ENCODE measurements around the gene GLMP.

Gene GLMP

GRCh38 chr1:156285437-156285836, 10.0 kb downstream of the GLMP start:
- no peak for DNase-seq (ENCODE audit: low read depth)

DNA sequence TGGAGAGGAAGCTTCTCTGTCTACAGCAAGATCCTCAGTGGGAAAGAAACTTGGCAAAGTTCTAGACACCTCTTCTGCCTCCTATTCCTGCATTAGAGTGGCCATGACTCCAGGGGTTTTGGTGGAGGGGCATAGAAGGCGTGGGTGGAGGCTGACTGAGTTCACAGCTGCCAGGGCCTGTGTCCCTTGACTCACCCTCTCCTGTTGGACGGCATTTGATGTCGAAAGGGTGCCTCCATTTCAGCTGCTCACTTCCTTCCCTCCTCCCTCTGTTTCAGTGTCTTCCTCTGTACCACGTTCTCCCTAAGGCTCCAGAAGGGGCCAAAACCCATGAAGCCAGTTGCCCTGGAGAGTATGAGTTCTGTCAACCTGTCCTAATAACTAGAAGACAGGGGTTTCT, 10.7 kb downstream of the GLMP start:
- no peak for DNase-seq (ENCODE audit: low read depth)

- no peak for DNase-seq (ENCODE audit: low read depth)
Measured at GRCh38 chr1:156284112-156284511, 11.4 kb downstream of the GLMP start, which contains the start of gene TMEM79. TMEM79 (plus strand) TSS chr1:156284325; CDS start chr1:156285227, 902 bp downstream.

GRCh38 chr1:156283521-156283920, 12.0 kb downstream of the GLMP start:
- no peak for DNase-seq (ENCODE audit: low read depth)

GRCh38 chr1:156282479-156283222, 12.8 kb downstream of the GLMP start, which contains the start of gene SMG5:
SMG5 (minus strand) TSS chr1:156282825; CDS start chr1:156282680, 145 bp downstream.
- DNase-seq (ENCODE audit: low read depth), result peak; percentile 98

GRCh38 chr1:156281693-156282478, 13.6 kb downstream of the GLMP start:
- no peak for DNase-seq (ENCODE audit: low read depth)

DNA sequence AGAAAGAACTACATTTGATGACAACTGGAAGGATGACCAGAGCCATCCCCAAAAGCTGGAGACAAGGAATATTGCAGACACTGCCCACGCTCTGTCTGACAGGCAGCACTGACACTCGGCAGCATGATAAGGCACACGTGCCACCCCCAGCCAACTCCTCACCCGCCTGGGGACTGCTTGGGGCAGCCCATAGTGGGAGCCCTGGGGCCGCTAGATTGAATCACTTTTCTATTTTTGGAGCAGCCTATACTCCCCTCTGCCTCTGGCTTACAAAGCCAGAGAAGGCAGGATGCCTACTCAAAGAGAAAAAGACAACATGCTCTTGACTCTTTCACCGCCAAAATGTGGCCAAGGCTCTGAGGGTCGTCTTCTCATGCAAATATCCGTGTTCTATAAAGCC, 14.2 kb downstream of the GLMP start:
- peak; percentile 56 for DNase-seq (ENCODE audit: low read depth)

- no peak for DNase-seq (ENCODE audit: low read depth)
Measured at GRCh38 chr1:156279837-156280236, 15.6 kb downstream of the GLMP start.

GRCh38 chr1:156276966-156277381, 18.5 kb downstream of the GLMP start:
- no peak for DNase-seq (ENCODE audit: low read depth)

GRCh38 chr1:156276532-156276931, 18.9 kb downstream of the GLMP start:
- no peak for DNase-seq (ENCODE audit: low read depth)

- no peak for DNase-seq (ENCODE audit: low read depth)
Measured at GRCh38 chr1:156270314-156270713, 25.2 kb downstream of the GLMP start.

GRCh38 chr1:156268336-156268735, 27.1 kb downstream of the GLMP start:
- no peak for DNase-seq (ENCODE audit: low read depth)

- DNase-seq (ENCODE audit: low read depth), result no peak
Measured at GRCh38 chr1:156266051-156266450, 29.4 kb downstream of the GLMP start.

- DNase-seq (ENCODE audit: low read depth), result no peak
Measured at GRCh38 chr1:156263288-156263655, 32.2 kb downstream of the GLMP start.

DNA sequence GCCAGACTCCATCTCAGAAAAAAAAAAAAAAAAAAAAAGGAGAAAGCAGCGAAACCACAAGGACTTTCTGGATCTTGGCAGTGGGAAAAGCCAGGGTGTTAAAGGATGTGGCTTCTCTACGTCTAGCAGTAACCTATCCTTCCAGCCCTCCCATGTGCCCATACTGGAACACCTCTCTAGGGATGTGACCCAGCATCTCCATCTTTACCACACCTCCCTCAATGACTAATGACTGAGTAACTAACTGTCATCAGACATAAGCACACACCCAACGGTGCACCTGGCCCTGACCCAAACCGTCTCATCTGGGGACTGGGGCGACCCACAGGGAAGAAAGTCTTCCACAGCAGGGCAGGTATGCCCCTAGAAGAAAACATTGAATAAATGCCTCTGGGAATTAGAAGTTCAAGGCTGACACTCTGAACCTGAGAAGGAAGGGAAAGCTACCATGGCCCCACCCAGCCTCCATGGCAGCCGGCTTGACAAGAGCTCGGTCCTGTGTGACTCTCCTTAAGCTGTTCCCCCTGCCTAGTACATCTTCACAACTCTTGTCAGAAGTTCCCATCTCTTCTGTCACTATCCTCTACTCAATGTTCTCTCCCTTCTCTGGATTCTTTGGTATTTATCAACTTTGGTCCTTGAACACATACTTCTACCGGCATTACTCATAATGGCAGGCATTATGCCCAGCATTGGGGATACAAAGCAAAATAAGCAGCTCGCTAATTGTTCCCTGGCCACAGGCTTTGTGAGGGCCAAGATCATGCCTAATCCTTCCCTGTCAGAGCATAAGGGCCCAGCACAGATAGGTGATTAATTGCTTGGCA, 32.8 kb downstream of the GLMP start:
- peak; percentile 80 for DNase-seq (ENCODE audit: low read depth)

- no peak for DNase-seq (ENCODE audit: low read depth)
Measured at GRCh38 chr1:156260896-156261295, 34.6 kb downstream of the GLMP start.

DNA sequence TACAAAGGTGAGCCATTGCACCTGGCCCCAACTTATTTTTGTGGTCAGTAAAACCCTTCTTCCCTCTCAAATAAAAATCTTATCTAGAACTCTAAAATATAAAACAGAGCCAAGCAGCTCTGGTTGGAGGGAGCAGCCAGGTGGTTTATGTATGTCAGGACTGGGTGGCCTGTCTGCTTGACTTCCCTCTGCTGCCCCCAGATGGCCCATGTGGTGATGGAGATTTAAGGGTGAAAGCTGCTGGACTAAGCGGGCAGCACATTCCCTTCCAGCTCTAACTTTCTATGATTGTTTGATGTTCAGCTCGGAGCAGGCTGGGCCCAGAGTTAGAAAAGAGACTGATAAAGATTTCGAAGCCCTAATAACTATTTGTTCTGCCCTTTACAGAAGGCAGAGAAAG, 35.7 kb downstream of the GLMP start:
- DNase-seq (ENCODE audit: low read depth), result no peak

DNA sequence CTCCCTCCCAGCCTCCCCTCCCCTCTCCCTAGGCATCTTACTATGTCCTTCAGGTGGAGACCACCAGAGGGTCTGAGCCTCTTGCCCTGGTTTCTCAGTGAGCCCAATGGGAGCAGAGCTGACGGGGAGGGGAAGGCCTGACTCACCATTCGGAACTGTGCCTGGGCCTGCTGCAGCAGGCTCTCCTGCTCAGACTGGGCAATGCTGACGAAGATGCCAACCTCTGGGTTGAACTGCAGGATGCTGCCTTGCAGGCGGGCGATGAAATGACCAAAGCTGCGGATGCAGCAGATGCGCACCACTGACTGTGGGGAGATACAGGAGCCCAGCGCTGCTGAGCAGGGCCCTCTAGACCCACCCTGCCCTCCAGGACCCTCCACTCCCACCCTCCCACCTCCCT, 36.6 kb downstream of the GLMP start:
- no peak for DNase-seq (ENCODE audit: low read depth)

- no peak for DNase-seq (ENCODE audit: low read depth)
Measured at GRCh38 chr1:156257711-156258110, 37.8 kb downstream of the GLMP start.

- DNase-seq (ENCODE audit: low read depth), result no peak
Measured at GRCh38 chr1:156253634-156254033, 41.8 kb downstream of the GLMP start.

DNA sequence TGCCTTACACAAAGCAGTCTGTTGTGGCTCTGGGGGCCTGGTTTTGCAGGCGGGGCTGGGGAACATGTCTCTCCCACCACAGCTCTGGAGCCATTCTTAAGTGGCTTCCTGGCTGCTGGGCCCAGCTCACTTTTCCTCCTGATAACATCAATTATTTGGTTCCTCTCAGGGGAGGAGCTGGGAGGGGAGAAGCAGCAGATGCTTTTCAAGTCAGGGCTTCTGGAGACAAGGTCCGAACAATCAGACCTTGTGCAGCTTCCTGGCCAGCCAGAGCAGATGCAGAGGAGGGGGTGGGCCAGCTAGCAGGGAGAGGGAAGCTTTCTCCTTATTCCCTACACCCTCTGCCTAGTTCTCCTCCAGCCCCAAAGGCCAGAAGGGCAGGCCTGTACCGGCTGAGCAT, 44.0 kb downstream of the GLMP start:
- DNase-seq (ENCODE audit: low read depth), result no peak

DNA sequence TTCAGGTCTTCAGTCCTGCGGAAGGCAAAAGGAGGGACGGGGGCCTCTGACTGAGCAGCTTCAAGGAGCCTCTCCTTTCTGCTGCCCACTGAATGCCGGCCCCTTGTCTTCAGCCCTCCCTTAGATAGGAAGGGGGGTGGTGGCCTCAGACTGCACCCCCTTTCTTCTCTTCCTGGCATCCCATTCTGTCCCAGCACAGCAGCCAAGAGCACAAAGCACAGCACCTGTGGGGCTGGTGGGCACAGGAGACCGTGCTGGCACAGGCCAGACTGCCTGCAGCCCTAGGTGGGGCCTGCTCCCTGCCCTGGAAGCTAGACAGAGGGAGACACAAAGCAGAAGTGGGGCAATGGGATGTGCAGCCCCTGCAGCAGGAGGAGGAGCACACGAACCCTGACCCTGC, 45.9 kb downstream of the GLMP start:
- no peak for DNase-seq (ENCODE audit: low read depth)

GRCh38 chr1:156248323-156248683, 47.2 kb downstream of the GLMP start:
- no peak for DNase-seq (ENCODE audit: low read depth)

All from stromal cell of bone marrow (primary cell).